H1 (cell line): ENCODE data around the gene PAX7.

Experiments used
- ATF2 ChIP-seq: IDR thresholded peaks from 2 replicates; pipeline ENCODE4 v1.6.1; 2012; ENCODE audit warnings: low read length, inconsistent platforms
- BACH1 ChIP-seq: IDR thresholded peaks from 2 replicates; pipeline ENCODE4 v1.6.1; 2012; ENCODE audit warnings: low read length, improper control_type of control experiment
- CTCF ChIP-seq, 3 experiments: IDR thresholded peaks; 1 replicate in 2 of 3; 2 replicates in 1 of 3; pipeline versions ENCODE4 v1.5.1 to v1.6.1; 2011; ENCODE audit warnings: low read length in 3 of 3, mild to moderate bottlenecking in 3 of 3, inconsistent platforms in 2 of 3, low read depth in 1 of 3, moderate library complexity in 1 of 3; ENCODE audit not compliant: insufficient read depth in 1 of 3; ENCODE audit errors: control extremely low read depth in 1 of 3
- EZH2 ChIP-seq: fragments of 200-600 bp; sonication (generic); IDR thresholded peaks from 2 replicates; pipeline ENCODE4 v1.7.1; 2012; ENCODE audit warnings: low read depth, mild to moderate bottlenecking, moderate library complexity, low read length, inconsistent platforms; ENCODE audit not compliant: severe bottlenecking
- JUND ChIP-seq: IDR thresholded peaks from 2 replicates; pipeline ENCODE4 v1.6.1; 2011; ENCODE audit warnings: mild to moderate bottlenecking, improper control_type of control experiment, low read length
- MAFK ChIP-seq: IDR thresholded peaks from 2 replicates; pipeline ENCODE4 v1.6.1; 2012; ENCODE audit warnings: low read depth, mild to moderate bottlenecking, improper control_type of control experiment, low read length
- MAX ChIP-seq: IDR thresholded peaks from 2 replicates; pipeline ENCODE4 v1.6.1; 2012; ENCODE audit warnings: inconsistent platforms
- RAD21 ChIP-seq, 2 experiments: IDR thresholded peaks in 1 of 2; conservative IDR thresholded peaks in 1 of 2; 2 replicates each; pipeline ENCODE4 v1.6.1; 2011; ENCODE audit warnings: low read depth in 2 of 2, low read length in 2 of 2, improper control_type of control experiment in 1 of 2, inconsistent platforms in 1 of 2, mild to moderate bottlenecking in 1 of 2, moderate library complexity in 1 of 2
- RNF2 ChIP-seq: fragments of 200-900, 300-1000 bp; sonication (generic); IDR thresholded peaks from 2 replicates; pipeline ENCODE4 v1.7.1; 2016; ENCODE audit warnings: borderline replicate concordance, low read depth, mild to moderate bottlenecking, antibody characterized with exemption, low read length; ENCODE audit not compliant: poor library complexity, severe bottlenecking; ENCODE audit errors: missing control alignments
- SIRT6 ChIP-seq: IDR thresholded peaks from one replicate; pipeline ENCODE4 v1.7.1; 2012; ENCODE audit warnings: low read length, inconsistent platforms
- SP1 ChIP-seq: IDR thresholded peaks from 2 replicates; pipeline ENCODE4 v1.6.1; 2011; ENCODE audit warnings: low read depth, low read length
- TAF1 ChIP-seq: IDR thresholded peaks from 2 replicates; pipeline ENCODE4 v1.6.1; 2011; ENCODE audit warnings: mild to moderate bottlenecking, low read depth, low read length
- TBP ChIP-seq: IDR thresholded peaks from 2 replicates; pipeline ENCODE4 v1.6.1; 2011; ENCODE audit warnings: low read depth, low read length, improper control_type of control experiment
- TCF12 ChIP-seq: IDR thresholded peaks from 2 replicates; pipeline ENCODE4 v1.6.1; 2011; ENCODE audit warnings: low read depth, mild to moderate bottlenecking, low read length

GRCh38 chr1:18687273-18687672 is 56.6 kb downstream of the PAX7 start:
- TF ChIP-seq EZH2 (no peak), MAX (no peak), ATF2 (no peak), RAD21 (IDR thresholded peaks at IDR 0.05 in 1 of 2, conservative IDR thresholded peaks at IDR 0.05 in 1 of 2; ENCODE audit: low read depth in 2 of 2, low read length in 2 of 2) (no peak), CTCF (IDR thresholded peaks at IDR 0.05; ENCODE audit: control extremely low read depth in 1 of 3, insufficient read depth in 1 of 3, low read depth in 1 of 3, low read length in 3 of 3) (no peak), RNF2 (no peak), TCF12 (no peak), TAF1 (no peak), SP1 (no peak), SIRT6 (no peak), MAFK (no peak), TBP (no peak), BACH1 (no peak), JUND (no peak)
